NCI-H345 (cell line): ENCODE measurements around the gene TAF1.
"Not testable (repeated sequence)": the region's sequence is repeated elsewhere in the genome, so short reads cannot be mapped to it uniquely, and the experiment has no call there.

Source experiments
- DNase-seq: peaks from one replicate; lab custom pipeline; 2025; lab: John Stamatoyannopoulos, UW

Gene TAF1

DNA sequence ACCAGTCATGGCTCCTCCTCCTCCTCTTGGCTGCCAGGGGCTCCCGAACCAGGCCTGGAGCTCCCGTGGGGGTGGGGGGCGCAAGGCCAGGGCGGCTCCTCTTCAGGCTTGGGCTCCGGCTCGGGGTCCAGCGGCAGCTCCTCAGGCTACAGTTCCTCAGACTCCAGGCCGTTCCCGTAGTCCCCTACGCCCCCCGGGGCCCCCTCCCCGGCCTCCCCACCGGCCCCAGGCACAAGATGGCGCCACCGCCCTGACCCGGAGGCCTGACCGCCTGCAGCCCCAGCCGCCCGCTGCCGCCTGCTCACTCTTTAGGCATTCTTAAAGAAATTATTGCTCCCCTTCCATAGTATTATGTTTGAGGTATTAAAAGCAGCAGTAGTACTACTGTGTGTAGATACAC is 54.5 kb downstream of the TAF1 start:
- no peak for DNase-seq

DNA sequence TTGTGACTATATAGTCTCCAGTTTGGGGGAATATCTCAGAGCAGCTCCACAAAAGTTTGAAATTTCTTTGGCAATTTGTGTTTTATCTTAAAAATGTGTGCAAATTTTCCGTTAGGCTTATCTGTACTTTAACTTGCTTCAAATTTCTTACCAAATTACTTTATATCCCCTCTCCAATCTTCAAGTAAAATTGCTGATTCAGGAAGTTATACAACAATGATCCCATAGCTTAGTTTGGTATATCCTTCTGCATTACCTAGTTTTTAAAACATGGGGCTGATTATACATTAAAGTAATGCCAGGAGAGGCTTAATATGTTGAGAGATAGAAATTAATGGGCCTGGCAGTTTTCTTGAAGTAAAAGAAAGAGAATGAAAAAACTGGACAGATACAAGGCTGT is 66.6 kb downstream of the TAF1 start:
- no peak for DNase-seq

DNA sequence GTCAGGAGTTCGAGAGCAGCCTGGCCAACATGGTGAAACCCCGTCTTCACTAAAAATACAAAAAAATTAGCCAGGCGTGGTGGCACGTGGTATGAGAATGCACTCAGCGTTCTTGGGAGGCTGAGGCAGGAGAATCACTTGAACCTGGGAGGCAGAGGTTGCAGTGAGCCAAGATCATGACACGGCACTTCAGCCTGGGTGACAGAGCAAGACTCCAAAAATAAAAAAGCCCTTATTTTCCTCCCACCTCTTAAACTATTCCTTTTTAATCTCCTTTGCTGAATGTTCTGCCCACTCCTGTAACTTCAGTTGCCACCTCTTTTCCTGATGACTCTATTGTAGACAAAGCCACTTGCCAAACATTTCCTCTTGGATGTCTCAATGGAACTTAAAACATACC is 72.6 kb downstream of the TAF1 start:
- DNase-seq: no peak

DNA sequence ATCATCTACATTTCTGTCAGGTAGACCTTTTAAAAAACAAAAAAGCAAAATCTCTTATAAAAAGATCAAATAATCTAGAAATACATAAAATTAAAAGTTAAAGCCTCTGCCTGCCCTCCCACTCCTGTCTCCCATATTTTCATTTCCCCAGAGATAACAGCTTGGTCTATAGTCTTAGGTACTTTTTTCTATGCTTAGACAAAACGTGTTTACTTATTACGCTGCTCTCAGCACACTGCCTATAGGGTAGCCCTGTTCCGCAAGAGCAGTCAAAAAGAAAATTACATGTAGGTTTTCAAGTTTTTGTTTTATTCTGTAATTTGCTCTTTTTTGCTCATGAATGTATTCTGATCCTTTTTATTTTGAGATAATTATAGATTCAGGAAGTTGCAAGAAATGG is 73.3 kb downstream of the TAF1 start:
- DNase-seq: no peak

DNA sequence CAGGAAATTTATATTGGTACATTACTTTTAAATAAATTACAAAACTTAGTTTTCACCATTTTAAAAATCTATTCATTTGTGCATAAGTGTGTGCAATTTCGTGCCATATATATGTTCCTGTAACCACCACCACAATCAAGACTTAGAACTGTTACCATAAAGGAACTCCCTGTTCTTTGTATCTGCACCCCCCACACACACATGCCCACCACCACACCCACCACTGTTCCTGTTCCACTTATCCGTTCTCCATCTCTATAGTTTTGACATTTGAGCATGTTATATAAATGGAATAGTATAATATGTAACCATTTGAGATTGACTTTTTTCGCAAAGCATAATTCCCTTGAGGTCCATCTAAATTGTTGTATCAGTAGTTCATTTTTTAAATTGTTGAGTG is 73.7 kb downstream of the TAF1 start:
- no peak for DNase-seq

DNA sequence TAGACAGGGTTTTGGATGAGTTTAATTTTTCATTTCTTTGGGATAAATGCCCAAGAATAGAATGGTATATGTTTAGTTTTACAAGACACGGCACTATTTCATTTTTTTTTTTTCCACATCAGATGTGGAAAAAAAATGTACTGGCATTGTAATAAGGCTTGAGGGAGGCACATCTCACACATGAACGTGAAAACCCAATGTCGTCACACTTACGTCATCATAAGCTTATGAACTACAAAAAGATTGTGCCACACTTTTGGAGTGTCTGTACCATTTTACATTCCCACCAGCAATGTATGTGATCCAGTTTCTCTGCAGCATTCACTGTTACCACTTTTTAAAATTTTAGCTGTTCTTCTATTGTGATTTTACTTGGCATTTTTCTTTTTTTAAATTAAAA is 74.2 kb downstream of the TAF1 start:
- DNase-seq: no peak

DNA sequence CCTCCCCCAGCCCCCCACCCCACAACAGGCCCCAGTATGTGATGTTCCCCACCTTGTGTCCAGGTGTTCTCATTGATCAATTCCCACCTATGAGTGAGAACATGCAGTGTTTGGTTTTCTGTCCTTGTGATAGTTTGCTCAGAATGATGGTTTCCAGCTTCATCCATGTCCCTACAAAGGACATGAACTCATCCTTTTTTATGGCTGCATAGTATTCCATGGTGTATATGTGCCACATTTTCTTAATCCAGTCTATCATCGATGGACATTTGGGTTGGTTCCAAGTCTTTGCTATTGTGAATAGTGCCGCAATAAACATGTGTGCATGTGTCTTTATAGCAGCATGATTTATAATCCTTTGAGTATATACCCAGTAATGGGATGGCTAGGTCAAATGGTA is 75.7 kb downstream of the TAF1 start:
- DNase-seq: not testable (repeated sequence)

DNA sequence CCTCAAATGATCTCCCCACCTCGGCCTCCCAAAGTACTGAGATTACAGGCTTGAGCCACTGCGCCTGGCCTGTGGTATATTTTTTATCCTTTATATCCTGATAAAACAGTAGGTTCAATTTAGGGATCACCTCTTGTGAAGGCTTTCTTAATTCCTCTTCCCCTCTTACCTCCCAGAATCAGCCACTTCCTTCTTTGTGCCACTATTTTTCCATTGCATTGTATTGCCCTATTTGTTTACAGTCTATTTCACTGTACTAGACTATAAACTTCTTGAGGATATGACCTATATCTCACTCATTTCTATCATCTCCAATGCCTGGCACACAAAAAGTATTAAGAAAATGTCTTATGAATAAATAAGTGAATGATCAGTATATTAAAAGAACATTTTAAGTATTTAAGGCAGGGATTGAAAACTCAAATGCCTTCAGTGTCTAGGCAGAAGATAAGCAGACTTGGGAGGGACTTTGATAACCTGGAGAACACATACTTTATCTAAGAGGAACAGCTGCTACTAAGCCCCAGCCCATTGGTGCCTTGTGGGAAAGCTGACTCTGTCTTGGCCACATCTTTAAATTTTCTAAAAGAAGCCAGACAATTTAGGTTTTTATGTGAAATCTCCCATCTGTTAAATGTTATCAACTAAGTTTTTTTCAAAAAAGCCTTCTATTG is 84.4 kb downstream of the TAF1 start:
- no peak for DNase-seq

DNA sequence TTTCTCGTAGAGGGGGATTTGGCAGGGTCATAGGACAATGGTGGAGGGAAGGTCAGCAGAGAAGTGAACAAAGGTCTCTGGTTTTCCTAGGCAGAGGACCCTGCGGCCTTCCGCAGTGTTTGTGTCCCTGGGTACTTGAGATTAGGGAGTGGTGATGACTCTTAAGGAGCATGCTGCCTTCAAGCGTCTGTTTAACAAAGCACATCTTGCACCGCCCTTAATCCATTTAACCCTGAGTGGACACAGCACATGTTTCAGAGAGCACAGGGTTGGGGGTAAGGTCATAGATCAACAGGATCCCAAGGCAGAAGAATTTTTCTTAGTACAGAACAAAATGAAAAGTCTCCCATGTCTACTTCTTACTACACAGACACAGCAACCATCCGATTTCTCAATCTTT is 85.4 kb downstream of the TAF1 start:
- DNase-seq: not testable (repeated sequence)

DNA sequence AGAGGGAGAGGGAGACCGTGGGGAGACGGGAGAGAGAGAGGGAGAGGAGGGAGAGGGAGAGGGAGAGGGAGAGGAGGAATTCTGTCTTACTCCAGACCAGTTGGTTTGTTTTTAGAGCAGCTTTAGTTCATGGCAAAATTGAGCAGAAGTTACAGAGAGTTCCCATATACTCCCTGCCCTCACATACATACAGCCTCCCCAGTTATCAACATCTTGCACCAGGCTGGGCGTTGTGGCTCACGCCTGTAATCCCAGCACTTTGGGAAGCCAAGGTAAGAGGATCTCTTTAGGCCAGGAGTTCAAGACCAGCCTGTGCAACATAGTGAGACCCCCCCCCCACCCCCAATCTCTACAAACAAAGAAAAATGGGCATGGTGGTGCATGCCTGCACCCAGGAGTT is 86.9 kb downstream of the TAF1 start:
- no peak for DNase-seq

DNA sequence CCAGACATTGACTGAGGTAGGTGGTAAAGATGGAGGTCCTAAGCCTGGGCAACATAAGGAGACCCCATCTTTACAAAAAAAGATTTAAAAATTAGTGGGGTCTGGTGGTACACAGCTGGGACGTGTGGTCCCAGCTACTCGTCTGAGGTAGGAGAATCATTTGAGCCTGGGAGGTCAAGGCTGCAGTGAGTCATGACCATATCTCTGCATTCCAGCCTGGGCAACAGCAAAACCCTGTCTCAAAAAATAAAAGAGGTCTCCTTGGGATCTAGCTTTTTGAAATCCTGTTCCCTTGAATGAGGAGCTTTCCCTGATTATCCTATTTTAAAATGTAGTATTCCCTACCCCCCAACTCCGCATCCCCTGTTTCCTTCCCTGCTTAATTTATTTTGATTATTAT is 88.1 kb downstream of the TAF1 start:
- DNase-seq: no peak

DNA sequence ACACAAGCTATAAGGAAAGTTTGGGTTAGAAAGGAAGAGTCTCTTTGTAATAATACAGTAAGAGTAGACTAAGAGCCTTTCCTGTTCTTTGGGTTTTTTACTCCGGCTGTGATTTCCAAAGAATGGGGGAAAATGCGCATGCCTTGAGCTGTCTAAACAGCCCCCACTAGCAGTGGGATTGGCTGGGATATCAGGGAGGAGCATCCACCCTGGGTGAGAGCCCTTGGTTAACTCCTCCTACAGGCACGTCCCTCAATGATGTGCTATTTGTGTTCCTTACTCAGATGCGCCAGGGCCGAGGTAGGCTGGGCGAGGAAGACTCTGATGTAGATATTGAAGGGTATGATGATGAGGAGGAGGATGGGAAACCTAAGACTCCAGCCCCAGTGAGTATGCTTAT is 92.7 kb downstream of the TAF1 start:
- no peak for DNase-seq

DNA sequence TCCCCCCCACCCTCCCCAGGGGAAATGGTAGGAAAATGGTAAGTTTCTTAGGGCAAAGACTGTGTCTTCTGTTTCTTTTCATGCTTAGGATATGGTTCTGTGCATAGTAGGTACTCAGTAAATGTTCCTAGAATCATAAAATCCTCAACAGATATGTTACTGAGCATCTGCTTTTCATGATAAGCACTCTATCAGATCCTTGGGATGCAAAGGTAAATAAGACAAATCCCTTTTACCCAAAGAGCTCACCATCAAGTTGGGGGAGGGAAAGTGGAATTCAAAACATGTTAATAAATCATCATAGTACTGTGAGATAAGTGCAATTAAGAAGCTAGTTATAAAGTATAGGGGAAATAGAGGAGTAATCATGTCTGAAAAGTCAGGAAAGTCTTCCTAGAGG is 98.8 kb downstream of the TAF1 start:
- no peak for DNase-seq

DNA sequence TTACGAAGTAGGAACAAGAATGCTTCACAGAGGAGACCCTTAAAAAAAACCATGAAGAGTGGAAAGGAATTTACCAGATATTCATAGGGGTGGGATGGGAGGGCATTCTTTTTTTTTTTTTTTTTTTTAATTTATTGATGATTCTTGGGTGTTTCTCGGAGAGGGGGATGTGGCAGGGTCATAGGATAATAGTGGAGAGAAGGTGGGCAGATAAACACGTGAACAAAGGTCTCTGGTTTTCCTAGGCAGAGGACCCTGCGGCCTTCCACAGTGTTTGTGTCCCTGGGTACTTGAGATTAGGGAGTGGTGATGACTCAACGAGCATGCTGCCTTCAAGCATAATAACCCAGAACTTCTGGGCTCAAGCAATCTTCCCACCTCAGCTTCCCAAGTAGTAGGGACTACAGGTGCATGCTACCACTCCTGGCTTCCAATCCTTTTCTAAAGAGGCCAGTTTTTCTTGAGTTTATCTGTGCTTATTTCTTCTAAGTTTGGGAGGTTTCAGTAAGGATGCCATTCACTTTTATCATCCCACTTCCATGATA is 100.9 kb downstream of the TAF1 start:
- no peak for DNase-seq

DNA sequence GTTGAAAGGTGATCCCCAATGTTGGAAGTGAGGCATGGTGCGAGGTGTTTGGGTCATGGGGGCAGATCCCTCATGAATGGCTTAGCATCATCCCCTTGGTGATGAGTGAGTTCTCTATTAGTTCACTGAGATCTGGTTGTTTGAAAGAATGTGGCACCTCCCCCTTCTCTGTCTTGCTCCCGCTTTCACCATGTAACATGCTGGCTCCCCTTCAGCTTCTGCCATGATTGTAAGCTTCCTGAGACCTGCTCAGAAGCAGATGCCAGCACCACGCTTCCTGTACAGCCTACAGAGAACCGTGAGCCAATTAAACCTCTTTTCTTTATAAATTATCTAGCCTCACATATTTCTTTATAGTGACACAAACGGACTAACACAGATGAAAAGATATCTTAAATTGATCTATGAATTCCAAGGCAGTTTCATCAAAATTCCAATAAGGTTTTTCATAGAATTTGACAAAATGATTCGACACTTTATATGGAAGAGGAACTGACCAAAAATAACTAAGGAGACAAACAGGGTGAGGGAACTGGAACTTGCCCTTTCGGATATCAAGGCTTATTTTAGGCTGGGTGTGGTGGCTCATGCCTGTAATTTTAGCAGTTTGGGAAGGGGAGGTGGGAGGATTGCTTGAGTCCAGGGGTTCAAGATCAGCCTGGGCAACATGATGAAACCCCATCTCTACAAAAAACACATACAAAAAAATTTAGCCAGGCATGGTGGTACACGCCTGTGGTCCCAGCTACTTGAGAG is 109.8 kb downstream of the TAF1 start:
- no peak for DNase-seq

DNA sequence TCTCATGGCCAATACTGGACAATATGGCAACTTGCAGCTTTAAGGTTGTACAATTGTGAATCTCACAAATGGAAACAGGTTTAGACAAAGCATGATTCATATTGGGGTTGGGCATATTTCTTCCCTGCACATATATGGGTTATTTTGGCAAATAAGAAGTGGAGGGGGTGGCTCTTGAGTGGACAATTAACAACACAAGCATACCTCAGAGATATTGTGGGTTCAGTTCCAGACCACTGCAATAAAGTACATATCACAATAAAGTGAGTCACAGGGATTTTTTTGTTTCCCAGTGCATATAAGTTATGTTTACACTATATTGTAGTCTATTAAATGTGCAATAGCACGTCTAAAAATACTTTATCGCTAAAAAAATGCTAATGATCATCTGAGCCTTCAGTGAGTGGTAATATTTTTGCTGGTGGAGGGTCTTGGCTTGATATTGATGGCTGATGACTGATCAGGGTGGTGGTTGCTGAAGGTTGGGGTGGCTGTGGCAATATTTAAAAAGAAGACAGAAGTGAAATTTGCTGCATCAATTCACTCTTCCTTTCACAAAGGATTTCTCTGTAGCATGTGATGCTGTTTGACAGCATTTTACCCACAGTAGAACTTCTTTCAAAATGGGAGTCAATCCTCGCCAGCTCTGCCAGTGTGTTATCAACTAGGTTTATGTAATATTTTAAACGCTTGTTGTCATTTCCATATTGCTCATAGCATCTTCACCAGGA is 116.2 kb downstream of the TAF1 start:
- DNase-seq: no peak

DNA sequence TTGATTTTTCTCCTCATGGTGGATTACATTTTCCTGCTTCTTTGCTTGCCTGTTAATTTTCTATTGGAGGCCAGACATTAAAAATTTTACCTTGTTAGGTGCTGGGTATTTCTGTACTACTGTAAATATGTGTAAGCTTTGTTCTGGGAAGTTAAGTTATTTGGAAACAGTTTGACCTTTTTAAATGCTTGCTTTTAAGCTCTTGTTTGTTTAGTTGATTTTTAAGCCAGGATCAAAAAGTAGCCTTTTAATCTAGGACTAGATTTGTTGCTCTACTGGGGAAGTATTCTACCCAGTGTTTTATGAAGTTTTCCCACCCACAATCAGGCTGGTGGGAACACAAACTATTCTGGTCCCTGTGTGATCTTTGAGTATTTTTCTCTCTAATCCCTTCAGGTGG is 121.7 kb downstream of the TAF1 start:
- DNase-seq: no peak

DNA sequence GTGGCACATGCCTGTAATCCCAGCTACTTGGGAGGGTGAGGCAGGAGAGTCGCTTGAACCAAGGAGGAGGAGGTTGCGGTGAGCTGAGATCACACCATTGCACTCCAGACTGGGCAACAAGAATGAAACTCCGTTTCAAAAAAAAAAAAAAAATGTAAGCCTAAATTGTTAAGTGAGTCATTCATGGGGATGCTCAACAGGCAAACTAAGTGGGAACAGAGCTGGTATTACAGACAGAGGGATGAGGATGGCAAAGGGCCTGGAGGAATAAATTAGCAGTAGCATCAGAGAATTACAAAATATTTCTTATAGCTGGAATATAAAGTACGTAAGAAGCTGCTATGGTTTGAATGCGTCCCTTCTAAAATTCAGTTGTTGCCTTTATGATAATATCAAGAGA is 123.4 kb downstream of the TAF1 start:
- DNase-seq: no peak

DNA sequence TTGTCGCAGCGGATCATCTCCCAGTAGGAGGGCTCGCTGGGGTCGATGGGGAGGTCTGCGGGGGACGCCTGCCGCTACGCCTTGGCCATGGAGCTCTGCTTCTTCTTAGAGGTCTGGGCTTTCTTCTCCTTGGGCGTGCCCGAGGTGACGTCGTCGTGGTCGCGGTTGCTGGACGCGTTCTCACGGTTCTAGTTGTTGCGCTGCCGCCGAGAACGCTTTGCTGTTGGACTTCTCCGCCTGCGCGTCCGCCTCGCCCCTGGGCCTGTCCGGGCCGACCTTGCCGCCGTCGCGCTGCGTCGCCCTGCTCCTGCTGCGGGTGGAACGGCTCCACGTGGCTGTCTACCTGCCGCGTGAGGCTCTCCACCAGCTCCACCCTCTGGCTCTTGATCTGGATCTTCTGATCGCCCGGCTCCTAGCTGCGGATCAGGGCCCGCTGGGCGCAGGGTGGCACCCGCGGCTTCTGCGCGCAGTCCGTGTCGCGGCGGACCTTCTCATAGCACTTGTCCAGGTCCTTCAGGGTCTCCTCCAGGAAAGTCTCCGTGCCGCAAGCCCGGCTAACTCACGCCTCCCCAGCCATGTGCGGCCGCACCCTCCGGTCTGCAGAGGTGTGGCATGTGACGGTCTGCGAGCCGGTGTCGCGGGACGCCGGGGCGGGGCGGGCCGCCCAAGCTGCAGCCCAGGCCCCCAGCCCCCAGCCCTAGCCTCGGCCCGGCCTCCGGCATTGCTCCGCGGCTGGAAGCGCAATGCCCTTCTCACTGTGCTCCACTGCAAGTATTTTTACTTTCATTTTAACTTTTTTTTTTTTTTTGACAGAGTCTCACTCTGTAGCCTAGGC is 126.3 kb downstream of the TAF1 start:
- DNase-seq: peak; percentile 22

DNA sequence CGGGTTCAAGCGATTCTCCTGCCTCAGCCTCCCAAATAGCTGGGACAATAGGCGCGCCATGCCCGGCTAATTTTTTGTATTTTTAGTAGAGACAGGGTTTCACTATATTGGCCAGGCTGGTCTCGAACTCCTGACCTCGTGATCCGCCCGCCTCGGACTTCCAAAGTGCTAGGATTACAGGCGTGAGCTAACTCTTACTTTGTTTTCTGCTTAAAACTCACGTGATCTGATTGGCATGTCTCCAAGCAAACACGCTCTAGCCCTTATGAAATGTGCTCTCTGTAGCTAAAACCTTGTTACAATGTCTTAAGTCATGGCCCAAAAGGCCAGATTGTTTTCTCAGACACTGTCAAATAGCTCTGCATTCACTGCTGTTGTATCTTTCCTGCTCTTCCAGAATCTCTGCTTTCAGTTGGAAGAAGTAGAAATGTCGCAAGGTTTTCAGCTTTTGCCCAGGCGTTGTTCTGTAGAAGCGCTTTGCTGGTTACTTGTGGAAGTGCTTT is 127.0 kb downstream of the TAF1 start:
- no peak for DNase-seq

DNA sequence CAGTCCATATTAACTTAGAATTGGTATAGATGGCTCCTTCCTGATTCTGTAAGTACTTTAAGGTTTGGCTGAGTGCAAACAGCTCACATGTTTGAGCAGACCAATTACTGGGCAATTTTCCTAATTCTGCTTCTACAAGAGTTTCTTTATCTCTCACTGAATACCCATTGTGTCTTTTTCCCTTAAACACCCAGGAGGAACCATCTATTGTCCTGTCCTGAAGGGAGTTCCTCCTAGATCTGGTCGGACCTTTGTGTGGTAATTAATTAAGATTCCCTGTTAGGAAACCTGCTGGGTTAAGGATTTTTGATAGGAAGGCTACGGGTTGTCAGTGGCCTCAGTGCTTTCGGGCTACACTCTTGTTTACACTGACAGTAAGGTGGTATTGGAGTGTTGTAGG is 129.8 kb downstream of the TAF1 start:
- not testable (repeated sequence) for DNase-seq

DNA sequence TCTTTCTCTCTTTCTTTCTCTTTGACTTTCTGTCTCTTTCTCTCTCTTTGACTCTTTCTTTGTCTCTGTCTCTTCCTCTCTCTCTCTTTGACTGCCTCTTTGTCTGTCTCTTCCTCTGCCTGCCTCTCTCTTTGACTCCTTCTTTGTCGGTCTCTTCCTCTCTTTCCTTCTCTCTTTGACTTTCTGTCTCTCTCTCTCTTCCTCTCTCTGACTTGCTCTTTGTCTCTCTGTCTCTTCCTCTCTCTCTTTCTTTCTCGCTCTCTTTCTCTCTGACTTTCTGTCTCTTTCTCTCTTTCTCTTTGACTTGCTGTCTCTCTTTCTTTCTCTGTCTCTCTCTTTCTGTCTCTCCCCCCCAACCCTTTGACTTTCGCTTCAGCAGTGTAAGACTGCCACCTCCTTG is 130.3 kb downstream of the TAF1 start:
- DNase-seq: no peak
